ENCODE results near the gene EVA1A. TPM values are rescaled to one million over a fixed set of nuclear protein-coding genes. Genes with fewer than 3 reads are reported as not detected.

Gene EVA1A
- total RNA-seq, 1 experiment from 2014 or later: 0.21 TPM

DNA sequence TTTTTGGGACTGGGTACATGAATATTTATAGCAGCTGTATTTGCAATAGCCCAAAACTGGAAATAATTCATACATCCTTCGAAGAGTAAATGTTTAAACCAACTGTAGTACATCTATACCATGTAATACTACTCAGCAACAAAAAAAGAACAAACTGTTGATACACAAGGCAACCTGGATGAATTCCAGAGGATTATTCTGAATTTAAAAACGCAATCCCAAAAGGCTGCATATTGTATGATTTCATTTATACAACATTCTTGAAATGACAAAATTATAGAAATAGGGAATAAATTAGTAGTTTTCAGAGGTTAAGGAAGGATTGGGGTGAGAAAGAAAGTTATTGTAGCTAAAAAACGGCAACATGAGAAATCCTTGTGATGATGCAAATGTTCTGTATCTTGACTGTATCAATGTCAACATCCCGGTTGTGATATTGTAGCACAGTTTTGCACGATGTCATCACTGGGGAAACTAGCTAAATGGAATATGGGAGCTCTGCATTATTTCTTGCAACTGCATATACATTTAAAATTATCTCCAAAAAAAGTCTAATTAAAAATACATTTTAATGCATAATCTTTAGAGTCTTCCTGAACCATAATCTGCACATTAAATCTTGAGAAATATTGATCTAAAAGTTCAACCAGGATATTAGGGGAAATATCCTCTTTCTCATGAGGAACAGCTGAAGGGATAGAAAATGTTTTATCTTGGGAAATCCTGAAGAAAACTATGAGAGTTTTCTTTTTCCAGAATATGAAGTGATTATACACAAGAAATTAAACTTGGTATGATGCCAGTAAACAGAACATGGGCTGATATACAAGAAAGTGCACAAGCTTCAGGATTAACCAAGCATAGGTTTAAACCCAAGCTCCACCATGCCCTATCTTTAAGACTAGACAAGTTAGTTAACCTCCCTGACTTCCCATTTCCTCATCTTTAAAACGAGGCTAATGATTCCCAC is 21.9 kb downstream of the EVA1A start:
- DNase-seq (ENCODE audit: low read depth, low spot score) (no peak), ATAC-seq (no peak)
- Histone ChIP-seq H3K27ac (ENCODE audit: low read length) (no peak overlapping the region), H3K4me1 (ENCODE audit: control insufficient read depth, insufficient read depth, low read length) (no peaks in the 10 kb centered on the region), H3K9me3 (ENCODE audit: control insufficient read depth, insufficient read depth, low read depth, low read length) (no peaks in the 10 kb centered on the region), H3K4me3 (ENCODE audit: low read depth in 2 of 2, low read length in 2 of 2) (no peak overlapping the region), H3K27me3 (ENCODE audit: control insufficient read depth, insufficient read depth, low read length) (no peaks in the 10 kb centered on the region), H3K36me3 (ENCODE audit: control insufficient read depth, insufficient read depth, low read length) (no peaks in the 10 kb centered on the region)
- in situ Hi-C loops (cut with HindIII; ENCODE audit: low pct_unique_long_range_greater_than_20kb, low sequenced_read_pairs): no loop called here
- CTCF ChIA-PET: no interaction called here
- no TSS peak for BruUV-seq (replicated peaks)
- TF ChIP-seq POLR2AphosphoS5 (IDR thresholded peaks at IDR 0.05; ENCODE audit: low read depth, low read length) (no peak), SIN3A (IDR thresholded peaks at IDR 0.05; ENCODE audit: borderline replicate concordance, insufficient read depth, low read depth, low read length) (no peak), TCF7L2 (IDR thresholded peaks at IDR 0.05; ENCODE audit: low read depth, low read length) (no peak)
- TF ChIP-seq, protein P1, sequence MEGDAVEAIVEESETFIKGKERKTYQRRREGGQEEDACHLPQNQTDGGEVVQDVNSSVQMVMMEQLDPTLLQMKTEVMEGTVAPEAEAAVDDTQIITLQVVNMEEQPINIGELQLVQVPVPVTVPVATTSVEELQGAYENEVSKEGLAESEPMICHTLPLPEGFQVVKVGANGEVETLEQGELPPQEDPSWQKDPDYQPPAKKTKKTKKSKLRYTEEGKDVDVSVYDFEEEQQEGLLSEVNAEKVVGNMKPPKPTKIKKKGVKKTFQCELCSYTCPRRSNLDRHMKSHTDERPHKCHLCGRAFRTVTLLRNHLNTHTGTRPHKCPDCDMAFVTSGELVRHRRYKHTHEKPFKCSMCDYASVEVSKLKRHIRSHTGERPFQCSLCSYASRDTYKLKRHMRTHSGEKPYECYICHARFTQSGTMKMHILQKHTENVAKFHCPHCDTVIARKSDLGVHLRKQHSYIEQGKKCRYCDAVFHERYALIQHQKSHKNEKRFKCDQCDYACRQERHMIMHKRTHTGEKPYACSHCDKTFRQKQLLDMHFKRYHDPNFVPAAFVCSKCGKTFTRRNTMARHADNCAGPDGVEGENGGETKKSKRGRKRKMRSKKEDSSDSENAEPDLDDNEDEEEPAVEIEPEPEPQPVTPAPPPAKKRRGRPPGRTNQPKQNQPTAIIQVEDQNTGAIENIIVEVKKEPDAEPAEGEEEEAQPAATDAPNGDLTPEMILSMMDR (IDR thresholded peaks at IDR 0.05): no peak
- TF ChIP-seq, protein P2, sequence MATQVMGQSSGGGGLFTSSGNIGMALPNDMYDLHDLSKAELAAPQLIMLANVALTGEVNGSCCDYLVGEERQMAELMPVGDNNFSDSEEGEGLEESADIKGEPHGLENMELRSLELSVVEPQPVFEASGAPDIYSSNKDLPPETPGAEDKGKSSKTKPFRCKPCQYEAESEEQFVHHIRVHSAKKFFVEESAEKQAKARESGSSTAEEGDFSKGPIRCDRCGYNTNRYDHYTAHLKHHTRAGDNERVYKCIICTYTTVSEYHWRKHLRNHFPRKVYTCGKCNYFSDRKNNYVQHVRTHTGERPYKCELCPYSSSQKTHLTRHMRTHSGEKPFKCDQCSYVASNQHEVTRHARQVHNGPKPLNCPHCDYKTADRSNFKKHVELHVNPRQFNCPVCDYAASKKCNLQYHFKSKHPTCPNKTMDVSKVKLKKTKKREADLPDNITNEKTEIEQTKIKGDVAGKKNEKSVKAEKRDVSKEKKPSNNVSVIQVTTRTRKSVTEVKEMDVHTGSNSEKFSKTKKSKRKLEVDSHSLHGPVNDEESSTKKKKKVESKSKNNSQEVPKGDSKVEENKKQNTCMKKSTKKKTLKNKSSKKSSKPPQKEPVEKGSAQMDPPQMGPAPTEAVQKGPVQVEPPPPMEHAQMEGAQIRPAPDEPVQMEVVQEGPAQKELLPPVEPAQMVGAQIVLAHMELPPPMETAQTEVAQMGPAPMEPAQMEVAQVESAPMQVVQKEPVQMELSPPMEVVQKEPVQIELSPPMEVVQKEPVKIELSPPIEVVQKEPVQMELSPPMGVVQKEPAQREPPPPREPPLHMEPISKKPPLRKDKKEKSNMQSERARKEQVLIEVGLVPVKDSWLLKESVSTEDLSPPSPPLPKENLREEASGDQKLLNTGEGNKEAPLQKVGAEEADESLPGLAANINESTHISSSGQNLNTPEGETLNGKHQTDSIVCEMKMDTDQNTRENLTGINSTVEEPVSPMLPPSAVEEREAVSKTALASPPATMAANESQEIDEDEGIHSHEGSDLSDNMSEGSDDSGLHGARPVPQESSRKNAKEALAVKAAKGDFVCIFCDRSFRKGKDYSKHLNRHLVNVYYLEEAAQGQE (IDR thresholded peaks at IDR 0.05; ENCODE audit: insufficient read depth in 1 of 2, low read depth in 2 of 2, low read length in 1 of 2): no peak
- POLR2A ChIA-PET: no interaction called here
- intact Hi-C loops (cut with micrococcal nuclease; ENCODE audit: unreplicated experiment): no loop called here

DNA sequence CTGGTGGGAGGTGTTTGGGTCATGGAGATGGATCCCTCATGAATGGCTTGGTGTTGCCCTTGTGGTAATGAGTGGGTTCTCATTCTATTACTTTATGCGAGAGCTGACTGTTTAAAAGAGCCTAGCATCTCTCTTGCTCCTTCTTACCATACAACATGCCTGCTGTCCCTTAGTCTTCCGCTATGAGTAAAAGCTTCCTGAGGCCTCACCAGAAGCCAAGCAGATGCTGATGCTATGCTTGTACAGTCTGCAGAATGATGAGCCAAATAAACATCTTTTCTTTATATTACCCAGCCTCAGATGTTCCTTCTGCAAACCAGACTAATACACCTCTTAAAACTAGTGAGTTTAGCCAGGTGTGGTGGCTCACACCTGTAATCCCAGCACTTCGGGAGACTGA is 23.1 kb downstream of the EVA1A start:
- Histone ChIP-seq H3K27ac (ENCODE audit: low read length) (no peak overlapping the region), H3K4me3 (ENCODE audit: low read depth in 2 of 2, low read length in 2 of 2) (no peak overlapping the region), H3K27me3 (ENCODE audit: control insufficient read depth, insufficient read depth, low read length) (no peaks in the 10 kb centered on the region), H3K4me1 (ENCODE audit: control insufficient read depth, insufficient read depth, low read length) (no peaks in the 10 kb centered on the region), H3K9me3 (ENCODE audit: control insufficient read depth, insufficient read depth, low read depth, low read length) (no peaks in the 10 kb centered on the region), H3K36me3 (ENCODE audit: control insufficient read depth, insufficient read depth, low read length) (no peaks in the 10 kb centered on the region)
- in situ Hi-C loops (cut with HindIII; ENCODE audit: low pct_unique_long_range_greater_than_20kb, low sequenced_read_pairs): no loop called here
- no peak for ATAC-seq
- BruUV-seq (replicated peaks): no TSS peak
- TF ChIP-seq POLR2AphosphoS5 (IDR thresholded peaks at IDR 0.05; ENCODE audit: low read depth, low read length) (no peak), SIN3A (IDR thresholded peaks at IDR 0.05; ENCODE audit: borderline replicate concordance, insufficient read depth, low read depth, low read length) (no peak), TCF7L2 (IDR thresholded peaks at IDR 0.05; ENCODE audit: low read depth, low read length) (no peak)
- TF ChIP-seq, protein P2 (IDR thresholded peaks at IDR 0.05; ENCODE audit: insufficient read depth in 1 of 2, low read depth in 2 of 2, low read length in 1 of 2): no peak
- TF ChIP-seq, protein P1 (IDR thresholded peaks at IDR 0.05): no peak
- no peak for DNase-seq (ENCODE audit: low read depth, low spot score)
- ChIA-PET CTCF (no interaction called here), POLR2A (no interaction called here)
- intact Hi-C loops (cut with micrococcal nuclease; ENCODE audit: unreplicated experiment): no loop called here

All from Panc1 (cell line).